Hepatocyte (in vitro differentiated cells): ENCODE measurements around the gene LANCL2. TPM values are rescaled to one million over a fixed set of nuclear protein-coding genes. Genes with fewer than 3 reads are reported as not detected.

Source experiments
- DNase-seq: peaks from one replicate; pipeline ENCODE4 v3.0.0-alpha.2; 2016; ENCODE audit warnings: low spot score
- H2AFZ ChIP-seq: fragments of 200-600 bp; sonication (generic); 2 replicates; pipeline ENCODE4 v1.6.0; 2016; ENCODE audit warnings: antibody characterized with exemption, mild to moderate bottlenecking
- H3K27ac ChIP-seq: fragments of 200-600 bp; sonication (generic); 2 replicates; pipeline ENCODE4 v1.5.1; 2016; ENCODE audit warnings: mild to moderate bottlenecking
- H3K27me3 ChIP-seq: fragments of 200-600 bp; sonication (generic); 2 replicates; pipeline ENCODE4 v1.6.1; 2016
- H3K36me3 ChIP-seq: fragments of 200-600 bp; sonication (generic); replicated peaks from 2 replicates; pipeline ENCODE4 v1.5.1; 2016; ENCODE audit warnings: low read depth; ENCODE audit not compliant: insufficient read depth
- H3K4me1 ChIP-seq: fragments of 200-600 bp; sonication (generic); 2 replicates; pipeline ENCODE4 v1.5.1; 2016; ENCODE audit warnings: mild to moderate bottlenecking, moderate library complexity; ENCODE audit not compliant: insufficient read depth
- H3K4me2 ChIP-seq: fragments of 200-600 bp; sonication (generic); 2 replicates; pipeline ENCODE4 v1.6.0; 2016
- H3K4me3 ChIP-seq: fragments of 200-600 bp; sonication (generic); 2 replicates; pipeline ENCODE4 v1.5.1; 2016; ENCODE audit warnings: mild to moderate bottlenecking
- H3K79me2 ChIP-seq: fragments of 200-600 bp; sonication (generic); 2 replicates; pipeline ENCODE4 v1.6.0; 2017; ENCODE audit warnings: mild to moderate bottlenecking
- H3K9me2 ChIP-seq: fragments of 200-600 bp; sonication (generic); replicated peaks from 2 replicates; pipeline ENCODE4 v1.6.0; 2017; ENCODE audit warnings: mild to moderate bottlenecking; ENCODE audit not compliant: insufficient read depth
- H3K9me3 ChIP-seq: fragments of 200-600 bp; sonication (generic); 2 replicates; pipeline ENCODE4 v1.5.1; 2016; ENCODE audit warnings: low read depth, mild to moderate bottlenecking
- H4K20me1 ChIP-seq: fragments of 200-600 bp; sonication (generic); 2 replicates; pipeline ENCODE4 v1.6.0; 2016; ENCODE audit warnings: mild to moderate bottlenecking; ENCODE audit not compliant: insufficient read depth, poor library complexity, severe bottlenecking
- EZH2 ChIP-seq: fragments of 200-600 bp; sonication (generic); IDR thresholded peaks from 2 replicates; pipeline ENCODE4 v1.6.1; 2016; ENCODE audit warnings: antibody characterized with exemption, mild to moderate bottlenecking, borderline replicate concordance
- EZH2phosphoT487 ChIP-seq: fragments of 200-600 bp; sonication (generic); IDR thresholded peaks from one replicate; pipeline ENCODE4 v1.6.1; 2018; ENCODE audit warnings: antibody characterized with exemption, mild to moderate bottlenecking, low read depth, moderate library complexity; ENCODE audit not compliant: unreplicated experiment, severe bottlenecking
- WGBS: methylation state at CpG from one replicate; pipeline ENCODE4 v1.1.6; 2016; ENCODE audit warnings: low lambda C conversion rate; ENCODE audit errors: missing lambda C conversion rate; 5-methylcytosine and 5-hydroxymethylcytosine counted together
- polyA plus RNA-seq: library from polyadenylated mRNA; unstranded; fragments of >200 nt; fragmentation: Nextera tagmentation; extraction: Ambion mirVana; gene quantifications from 2 replicates; pipeline ENCODE4 v1.2.1, GENCODE V29; 2016
- total RNA-seq: library from RNA; depleted of rRNA; stranded (reverse); fragments of >200 nt; gene quantifications from 2 replicates; pipeline ENCODE4 v1.2.3, GENCODE V29; 2014
- TF ChIP-seq, protein P1 (sequence below): fragments of 200-600 bp; sonication (generic); IDR thresholded peaks from 2 replicates; pipeline ENCODE4 v1.5.1; 2016; ENCODE audit warnings: antibody characterized with exemption, mild to moderate bottlenecking; ENCODE audit not compliant: poor library complexity

The LANCL2 gene
- total and polyA plus RNA-seq, 2 experiments from 2014 or later, result 13.5 to 14.8 TPM

DNA sequence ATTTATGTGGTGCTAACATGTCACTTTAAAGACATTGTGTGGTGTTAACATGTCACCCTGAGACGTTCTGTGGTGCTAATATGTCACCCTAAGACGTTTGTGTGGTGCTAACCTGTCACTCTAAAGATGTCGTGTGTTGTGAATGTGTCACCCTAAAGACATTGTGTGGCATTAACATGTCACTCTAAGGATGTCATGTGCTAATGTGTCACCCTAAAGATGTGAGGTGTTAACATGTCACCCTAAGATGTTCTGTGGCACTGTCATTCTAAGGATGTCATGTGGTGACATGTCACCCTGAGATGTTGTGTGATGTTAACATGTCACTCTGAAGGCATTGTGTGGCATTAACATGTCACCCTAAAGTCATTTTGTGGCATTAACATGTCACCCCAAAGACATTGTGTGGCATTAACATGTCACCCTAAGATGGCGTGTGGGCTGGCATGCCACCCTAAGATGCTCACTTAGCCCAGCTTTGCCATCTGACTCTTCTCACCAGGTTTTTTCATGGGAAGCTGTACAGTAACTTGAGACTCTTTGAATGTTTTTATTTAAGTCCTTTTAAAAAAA lies 45.6 kb downstream of the LANCL2 start:
- H3K9me2 ChIP-seq, result no peaks in the 10 kb centered on the region
- H3K4me1 ChIP-seq, result no peaks in the 10 kb centered on the region
- H3K27me3 ChIP-seq, result no peaks in the 10 kb centered on the region
- H3K36me3 ChIP-seq, result no peaks in the 10 kb centered on the region
- H2AFZ ChIP-seq, result no peak overlapping the region
- no peak for DNase-seq
- no peaks in the 10 kb centered on the region for H3K9me3 ChIP-seq
- TF ChIP-seq, protein P1, sequence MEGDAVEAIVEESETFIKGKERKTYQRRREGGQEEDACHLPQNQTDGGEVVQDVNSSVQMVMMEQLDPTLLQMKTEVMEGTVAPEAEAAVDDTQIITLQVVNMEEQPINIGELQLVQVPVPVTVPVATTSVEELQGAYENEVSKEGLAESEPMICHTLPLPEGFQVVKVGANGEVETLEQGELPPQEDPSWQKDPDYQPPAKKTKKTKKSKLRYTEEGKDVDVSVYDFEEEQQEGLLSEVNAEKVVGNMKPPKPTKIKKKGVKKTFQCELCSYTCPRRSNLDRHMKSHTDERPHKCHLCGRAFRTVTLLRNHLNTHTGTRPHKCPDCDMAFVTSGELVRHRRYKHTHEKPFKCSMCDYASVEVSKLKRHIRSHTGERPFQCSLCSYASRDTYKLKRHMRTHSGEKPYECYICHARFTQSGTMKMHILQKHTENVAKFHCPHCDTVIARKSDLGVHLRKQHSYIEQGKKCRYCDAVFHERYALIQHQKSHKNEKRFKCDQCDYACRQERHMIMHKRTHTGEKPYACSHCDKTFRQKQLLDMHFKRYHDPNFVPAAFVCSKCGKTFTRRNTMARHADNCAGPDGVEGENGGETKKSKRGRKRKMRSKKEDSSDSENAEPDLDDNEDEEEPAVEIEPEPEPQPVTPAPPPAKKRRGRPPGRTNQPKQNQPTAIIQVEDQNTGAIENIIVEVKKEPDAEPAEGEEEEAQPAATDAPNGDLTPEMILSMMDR, result no peak
- TF ChIP-seq EZH2, result no peak
- no peak for TF ChIP-seq EZH2phosphoT487
- no peak overlapping the region for H3K27ac ChIP-seq
- H4K20me1 ChIP-seq, result no peaks in the 10 kb centered on the region
- no peak overlapping the region for H3K4me3 ChIP-seq
- no peak overlapping the region for H3K4me2 ChIP-seq
- 85% methylated on average over 4 of the region's 4 CpGs for WGBS
- no peaks in the 10 kb centered on the region for H3K79me2 ChIP-seq

DNA sequence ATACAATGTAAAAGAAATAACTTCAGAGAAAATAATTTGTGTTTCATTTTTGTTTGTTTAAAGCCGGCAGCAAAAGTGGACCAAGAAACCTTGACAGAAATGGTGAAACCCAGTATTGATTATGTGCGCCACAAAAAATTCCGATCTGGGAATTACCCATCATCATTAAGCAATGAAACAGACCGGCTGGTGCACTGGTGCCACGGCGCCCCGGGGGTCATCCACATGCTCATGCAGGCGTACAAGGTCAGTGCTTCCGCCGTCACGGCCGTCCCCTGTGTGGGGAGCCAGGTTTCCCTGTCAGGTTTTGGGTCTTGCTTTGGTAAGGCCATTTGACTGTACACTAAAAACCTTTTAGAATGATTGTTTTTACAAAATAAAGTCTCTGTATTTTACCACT lies 46.7 kb downstream of the LANCL2 start:
- H4K20me1 ChIP-seq, result no peaks in the 10 kb centered on the region
- no peaks in the 10 kb centered on the region for H3K9me2 ChIP-seq
- H3K27ac ChIP-seq, result no peak overlapping the region
- H3K9me3 ChIP-seq, result no peaks in the 10 kb centered on the region
- no peaks in the 10 kb centered on the region for H3K4me1 ChIP-seq
- H3K79me2 ChIP-seq, result no peaks in the 10 kb centered on the region
- no peak overlapping the region for H3K4me3 ChIP-seq
- DNase-seq, result no peak
- no peak overlapping the region for H3K4me2 ChIP-seq
- no peak for TF ChIP-seq EZH2phosphoT487
- TF ChIP-seq EZH2, result no peak
- TF ChIP-seq, protein P1, result no peak
- no peaks in the 10 kb centered on the region for H3K27me3 ChIP-seq
- 96% methylated on average over 12 of the region's 12 CpGs for WGBS
- no peaks in the 10 kb centered on the region for H3K36me3 ChIP-seq
- no peak overlapping the region for H2AFZ ChIP-seq

DNA sequence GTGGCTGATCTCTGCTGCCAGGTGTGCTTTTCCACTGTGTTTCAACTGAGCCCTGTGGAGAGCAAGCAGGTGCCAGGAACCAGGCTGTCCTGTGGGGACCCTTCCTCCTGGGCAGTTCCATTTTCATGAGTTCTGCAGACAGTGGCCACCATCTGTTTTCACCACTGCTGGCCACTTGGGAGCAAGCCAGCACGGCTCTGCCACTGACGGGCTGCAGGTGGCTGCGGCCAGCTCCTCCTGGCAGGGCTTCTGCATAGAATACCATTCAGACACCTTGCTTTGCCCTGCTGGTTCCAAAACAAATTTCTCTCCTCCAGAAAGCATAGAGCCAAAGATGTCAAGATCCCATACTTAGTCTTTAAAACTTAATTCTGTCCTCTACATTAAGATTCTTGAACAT lies 48.3 kb downstream of the LANCL2 start:
- no peaks in the 10 kb centered on the region for H3K9me3 ChIP-seq
- H3K27me3 ChIP-seq, result no peaks in the 10 kb centered on the region
- H3K36me3 ChIP-seq, result no peaks in the 10 kb centered on the region
- H3K27ac ChIP-seq, result no peak overlapping the region
- no peaks in the 10 kb centered on the region for H3K4me1 ChIP-seq
- no peaks in the 10 kb centered on the region for H3K9me2 ChIP-seq
- DNase-seq, result no peak
- H3K4me2 ChIP-seq, result no peak overlapping the region
- WGBS, result 94% methylated on average over 3 of the region's 3 CpGs
- H4K20me1 ChIP-seq, result no peaks in the 10 kb centered on the region
- H3K79me2 ChIP-seq, result no peaks in the 10 kb centered on the region
- no peak overlapping the region for H2AFZ ChIP-seq
- TF ChIP-seq EZH2 (no peak), EZH2phosphoT487 (no peak)
- TF ChIP-seq, protein P1, result no peak
- no peak overlapping the region for H3K4me3 ChIP-seq
